ENCODE results near the gene OSBPL9.

Gene OSBPL9

GRCh38 chr1:51791888-51792287 is 175.0 kb downstream of the OSBPL9 start:
- Histone ChIP-seq H3K4me3 (ENCODE audit: low read depth, low read length) (no peak overlapping the region), H3K27ac (no peak overlapping the region), H3K36me3 (replicated peaks) (peaks cover 62% of the 10 kb centered on the region), H3K27me3 (replicated peaks) (no peaks in the 10 kb centered on the region)
- TF ChIP-seq CTCF (IDR thresholded peaks at IDR 0.05; ENCODE audit: low read depth, low read length, missing control alignments): no peak
- DNase-seq: no peak
- in situ Hi-C loops (cut with HindIII; ENCODE audit: low pct_ligation_motif_present, low sequenced_read_pairs): no loop called here

- no peak overlapping the region for H3K4me3 ChIP-seq (ENCODE audit: low read depth, low read length)
- peak; percentile 63 for DNase-seq
- peak; percentile 38 for TF ChIP-seq CTCF (IDR thresholded peaks at IDR 0.05; ENCODE audit: low read depth, low read length, missing control alignments)
- H3K36me3 ChIP-seq (replicated peaks): peaks cover 54% of the 10 kb centered on the region
- H3K27me3 ChIP-seq (replicated peaks): no peaks in the 10 kb centered on the region
- peak overlapping the region; percentile 2 for H3K27ac ChIP-seq
- in situ Hi-C loops (cut with HindIII; ENCODE audit: low pct_ligation_motif_present, low sequenced_read_pairs): no loop called here
Measured at GRCh38 chr1:51792864-51793263, 176.0 kb downstream of the OSBPL9 start.

GRCh38 chr1:51794260-51794659 is 177.4 kb downstream of the OSBPL9 start:
- DNase-seq: no peak
- no peaks in the 10 kb centered on the region for H3K27me3 ChIP-seq (replicated peaks)
- no peak overlapping the region for H3K4me3 ChIP-seq (ENCODE audit: low read depth, low read length)
- in situ Hi-C loops (cut with HindIII; ENCODE audit: low pct_ligation_motif_present, low sequenced_read_pairs): no loop called here
- no peak overlapping the region for H3K27ac ChIP-seq
- no peak for TF ChIP-seq CTCF (IDR thresholded peaks at IDR 0.05; ENCODE audit: low read depth, low read length, missing control alignments)
- H3K36me3 ChIP-seq (replicated peaks): peaks cover 46% of the 10 kb centered on the region

- no peak overlapping the region for H3K27ac ChIP-seq
- H3K27me3 ChIP-seq (replicated peaks): no peaks in the 10 kb centered on the region
- in situ Hi-C loops (cut with HindIII; ENCODE audit: low pct_ligation_motif_present, low sequenced_read_pairs): no loop called here
- no peak for TF ChIP-seq CTCF (IDR thresholded peaks at IDR 0.05; ENCODE audit: low read depth, low read length, missing control alignments)
- peaks cover 40% of the 10 kb centered on the region for H3K36me3 ChIP-seq (replicated peaks)
- DNase-seq: no peak
- H3K4me3 ChIP-seq (ENCODE audit: low read depth, low read length): no peak overlapping the region
Measured at GRCh38 chr1:51794868-51795267, 178.0 kb downstream of the OSBPL9 start.

- H3K27me3 ChIP-seq (replicated peaks): no peaks in the 10 kb centered on the region
- no peak for TF ChIP-seq CTCF (IDR thresholded peaks at IDR 0.05; ENCODE audit: low read depth, low read length, missing control alignments)
- no peak overlapping the region for H3K4me3 ChIP-seq (ENCODE audit: low read depth, low read length)
- DNase-seq: no peak
- in situ Hi-C loops (cut with HindIII; ENCODE audit: low pct_ligation_motif_present, low sequenced_read_pairs): no loop called here
- H3K27ac ChIP-seq: no peak overlapping the region
- H3K36me3 ChIP-seq (replicated peaks): peaks cover 39% of the 10 kb centered on the region
Measured at GRCh38 chr1:51799372-51799771, 182.5 kb downstream of the OSBPL9 start.

- Histone ChIP-seq H3K27me3 (replicated peaks) (no peaks in the 10 kb centered on the region), H3K27ac (no peak overlapping the region), H3K4me3 (ENCODE audit: low read depth, low read length) (no peak overlapping the region), H3K36me3 (replicated peaks) (peaks cover 22% of the 10 kb centered on the region)
- no peak for TF ChIP-seq CTCF (IDR thresholded peaks at IDR 0.05; ENCODE audit: low read depth, low read length, missing control alignments)
- in situ Hi-C loops (cut with HindIII; ENCODE audit: low pct_ligation_motif_present, low sequenced_read_pairs): no loop called here
- DNase-seq: no peak
Measured at GRCh38 chr1:51814513-51814912, 197.6 kb downstream of the OSBPL9 start.
